GDM1 (cell line): ENCODE results near the gene FRMD7.
A peak's percentile ranks its signal among the peaks of the same experiment; 100 is the strongest.
"Not testable (repeated sequence)": the region's sequence is repeated elsewhere in the genome, so short reads cannot be mapped to it uniquely, and the experiment has no call there.

Experiments used
- DNase-seq: peaks from one replicate; lab custom pipeline; 2025; lab: John Stamatoyannopoulos, UW

Gene FRMD7

DNA sequence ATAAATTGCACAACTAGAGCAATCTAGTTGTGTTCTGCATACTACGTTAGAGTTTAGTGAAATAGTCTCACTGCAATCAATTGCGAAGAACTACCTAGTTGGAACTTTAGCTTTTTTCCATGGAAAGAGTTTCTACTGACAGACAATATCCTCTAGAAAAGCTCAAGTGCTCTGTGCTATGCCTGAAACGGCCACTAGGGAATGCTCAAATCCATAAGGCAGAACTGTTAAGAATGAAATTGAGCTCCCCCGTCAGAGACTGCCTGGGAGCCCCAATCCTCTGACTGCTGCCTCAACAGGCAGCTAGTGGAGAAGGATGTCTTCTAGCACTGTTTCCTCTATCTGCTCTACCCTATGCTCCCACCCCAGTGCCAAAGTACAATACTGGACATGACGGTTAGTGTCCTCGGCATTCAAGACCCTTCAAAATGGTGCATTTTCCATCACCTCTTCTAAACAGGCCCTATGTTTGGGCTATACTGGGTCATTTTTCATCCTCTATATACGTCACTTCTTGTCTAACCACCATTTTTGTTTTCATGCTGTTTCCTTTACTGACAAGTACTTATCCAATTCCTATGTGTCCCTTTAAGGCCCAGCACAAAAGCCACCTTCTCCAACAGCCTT, 35.3 kb downstream of the FRMD7 start:
- DNase-seq, result peak; percentile 42

DNA sequence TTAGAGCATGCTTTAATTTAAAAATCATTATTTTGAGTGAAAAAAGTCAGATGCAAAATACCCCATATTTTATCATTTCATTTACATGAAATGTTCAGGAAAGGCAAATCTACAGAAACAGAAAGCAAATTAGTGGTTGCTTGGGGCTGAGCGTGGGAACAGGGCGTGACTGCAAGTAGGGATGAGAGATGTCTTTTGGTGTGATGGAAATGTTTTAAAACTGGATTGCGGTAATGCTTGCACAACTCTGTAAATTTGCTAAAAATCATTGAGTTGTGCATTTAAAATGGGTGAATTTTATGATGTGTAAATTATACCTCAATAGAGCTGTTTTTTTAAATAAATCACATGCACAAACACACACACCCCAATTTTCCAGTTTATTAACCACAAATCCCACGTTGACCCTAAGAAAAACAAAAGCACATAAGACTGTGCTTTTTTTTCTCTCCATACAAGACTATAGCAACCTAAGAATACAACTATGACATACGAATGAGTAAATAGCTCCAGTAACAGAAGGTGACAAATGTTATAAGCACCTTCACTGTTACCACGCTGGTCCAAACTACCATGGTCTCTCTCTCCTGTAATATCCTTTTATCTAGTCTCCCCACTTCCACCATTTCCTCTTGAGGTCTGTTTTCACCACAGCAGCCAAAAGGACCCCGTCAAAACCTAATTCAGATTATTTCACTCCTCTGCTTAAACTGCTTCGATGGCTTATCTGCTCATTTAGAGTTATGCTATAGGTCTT, 37.2 kb downstream of the FRMD7 start:
- DNase-seq, result no peak

DNA sequence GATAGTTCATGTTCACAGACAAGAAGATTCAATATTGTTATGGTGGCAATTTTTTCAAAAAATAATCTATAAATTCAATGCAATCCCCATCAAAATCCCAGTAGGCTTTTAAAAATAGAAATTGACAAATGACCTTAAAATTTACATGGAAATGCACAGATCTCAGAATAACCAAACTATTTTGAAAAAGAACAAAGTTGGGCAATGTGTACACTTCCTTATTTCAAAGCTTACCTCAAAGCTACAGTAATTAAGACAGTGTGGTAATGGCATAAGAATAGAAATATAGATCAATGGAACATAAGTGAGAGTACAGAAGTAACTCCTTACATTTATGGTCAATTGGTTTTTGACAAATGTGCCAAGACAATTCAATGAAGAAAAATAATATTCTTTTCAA, 39.0 kb downstream of the FRMD7 start:
- no peak for DNase-seq

DNA sequence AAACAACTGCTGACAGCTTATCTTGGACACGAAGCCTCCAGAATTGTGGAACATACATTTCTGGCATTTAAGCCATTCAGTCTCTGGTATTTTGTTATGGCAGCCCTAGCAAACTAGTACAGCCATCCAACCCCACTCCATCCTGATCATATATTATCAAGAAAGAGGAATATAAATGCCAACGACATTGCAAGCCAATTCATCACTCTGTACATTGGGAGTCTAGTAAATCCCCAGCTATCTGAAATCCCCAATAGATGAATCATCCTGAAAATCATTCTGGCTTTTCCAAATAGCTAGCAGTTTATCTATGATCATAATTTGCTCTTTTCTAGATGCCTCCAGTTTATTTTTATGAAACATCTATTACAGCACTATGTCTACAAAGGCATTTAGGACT, 41.1 kb downstream of the FRMD7 start:
- no peak for DNase-seq

DNA sequence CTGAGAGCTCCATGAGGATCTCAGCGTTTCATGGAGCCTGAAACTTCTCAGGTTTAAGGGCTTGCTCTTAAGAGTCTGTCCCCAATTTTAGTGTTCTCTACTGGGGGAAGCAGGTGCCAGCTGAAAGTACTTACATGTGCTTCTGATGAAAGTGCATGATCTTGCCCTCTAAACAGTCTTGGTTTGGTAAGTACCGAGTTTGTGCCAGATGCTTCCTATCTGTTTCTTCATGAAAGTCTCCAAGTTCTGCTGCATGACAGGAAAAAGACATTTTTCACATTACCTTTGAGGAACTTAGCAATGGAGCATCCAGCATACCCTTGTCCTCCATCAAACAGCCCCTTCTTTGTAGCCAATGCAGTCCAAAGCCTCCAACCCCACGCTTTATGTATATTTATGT, 42.0 kb downstream of the FRMD7 start:
- no peak for DNase-seq

DNA sequence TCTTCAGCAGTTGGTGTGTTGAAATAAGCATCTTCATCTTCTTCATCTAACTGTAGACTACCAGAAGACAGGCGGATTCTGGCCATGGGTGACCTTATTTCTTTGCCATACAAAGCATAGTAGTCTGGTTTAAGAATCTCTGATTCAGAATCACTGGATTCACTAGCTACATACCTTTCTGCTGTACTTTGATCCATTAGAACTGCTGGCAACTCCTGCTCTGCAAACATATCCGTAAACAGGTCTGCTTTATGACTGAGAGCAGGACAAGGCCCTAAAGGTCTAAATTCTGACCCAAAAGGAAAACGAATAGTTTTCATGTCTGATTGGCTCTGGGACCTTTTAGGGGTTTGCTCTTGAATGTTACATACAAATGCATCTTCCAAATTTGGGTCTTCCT, 49.9 kb downstream of the FRMD7 start:
- no peak for DNase-seq

DNA sequence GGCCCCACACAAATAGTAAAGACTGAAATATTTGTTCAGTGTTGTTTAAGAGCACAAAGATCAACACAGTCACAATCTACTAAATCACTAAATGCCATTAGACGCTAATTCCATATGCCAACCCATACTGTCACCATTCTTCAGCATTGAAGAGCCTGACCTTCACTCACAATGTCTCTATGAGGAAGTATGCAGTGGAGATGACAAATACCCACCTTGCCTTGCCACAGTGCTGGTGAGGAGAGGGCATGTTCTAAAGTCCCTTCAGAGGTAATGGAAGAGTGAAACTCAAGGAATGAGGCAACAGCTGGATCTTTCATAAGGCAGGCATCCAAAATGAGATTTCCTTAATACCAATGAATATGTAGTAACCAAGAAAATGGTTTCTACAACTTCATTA, 50.4 kb downstream of the FRMD7 start:
- no peak for DNase-seq

DNA sequence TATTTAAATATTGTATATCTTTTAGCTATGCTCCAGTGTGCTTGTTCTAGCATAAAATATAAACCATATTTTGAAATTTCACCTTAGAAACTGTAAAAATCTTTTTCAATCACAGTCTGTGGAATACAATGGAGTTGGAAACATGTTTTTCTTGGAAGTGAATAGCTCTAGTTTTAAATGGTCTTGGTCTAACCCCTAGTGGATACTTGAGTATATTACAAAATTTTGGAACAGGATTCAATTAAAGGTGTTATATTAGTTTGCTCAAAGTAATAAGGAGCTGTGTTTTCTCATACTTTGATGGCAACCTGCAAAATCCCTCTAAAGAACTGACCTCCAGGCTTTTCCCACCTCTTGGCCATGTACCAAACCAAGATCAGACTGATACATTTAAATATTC, 56.6 kb downstream of the FRMD7 start:
- DNase-seq, result no peak

DNA sequence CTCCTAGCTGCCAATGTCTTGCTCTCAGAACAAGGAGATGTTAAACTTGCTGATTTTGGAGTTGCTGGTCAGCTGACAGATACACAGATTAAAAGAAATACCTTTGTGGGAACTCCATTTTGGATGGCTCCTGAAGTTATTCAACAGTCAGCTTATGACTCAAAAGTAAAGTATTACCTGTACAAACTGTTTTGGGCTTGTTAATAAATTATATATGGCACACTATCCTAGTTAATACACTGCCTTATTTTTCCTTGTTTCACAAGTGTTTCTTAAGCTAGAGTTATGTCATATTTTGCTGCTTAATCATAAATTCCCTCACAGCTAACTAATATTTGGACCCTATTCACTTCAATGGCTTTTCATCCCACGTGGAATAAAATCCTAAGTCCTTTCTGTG, 59.4 kb downstream of the FRMD7 start:
- DNase-seq, result no peak

DNA sequence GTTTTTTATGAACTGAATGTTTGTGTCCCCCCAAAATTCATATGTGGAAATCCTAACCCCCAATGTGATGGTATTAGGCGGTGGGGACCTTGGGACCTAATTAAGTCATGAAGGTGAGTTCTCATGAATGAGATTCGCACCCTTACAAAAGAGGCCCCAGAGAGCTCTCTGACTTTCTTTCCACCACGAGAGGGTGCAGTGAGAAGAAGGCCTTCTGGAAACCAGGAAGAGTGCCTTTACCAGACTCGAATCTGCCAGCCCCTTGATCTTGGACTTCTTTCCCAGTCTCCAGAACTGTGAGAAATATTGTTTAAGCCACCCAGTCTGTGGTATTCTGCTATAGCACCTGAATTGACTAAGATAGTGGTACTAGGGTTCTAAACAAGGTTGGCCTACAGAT, 64.0 kb downstream of the FRMD7 start:
- no peak for DNase-seq

DNA sequence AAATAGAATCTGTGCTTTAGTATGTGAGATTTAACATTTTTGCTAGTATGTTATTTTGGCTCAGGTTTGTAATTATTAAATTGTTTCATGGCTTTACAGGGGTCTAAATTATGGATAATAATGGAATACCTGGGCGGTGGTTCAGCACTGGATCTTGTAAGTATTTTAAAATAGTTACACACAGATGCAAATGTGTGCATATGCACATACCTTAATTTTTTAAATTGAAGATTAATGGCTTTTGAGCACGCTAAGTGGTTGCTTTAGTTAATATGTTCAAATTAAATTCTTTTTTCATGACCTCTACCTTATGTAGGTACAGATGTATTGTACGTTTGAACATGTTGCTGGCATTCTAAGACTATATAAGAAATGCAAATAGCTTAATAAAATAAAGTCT, 64.5 kb downstream of the FRMD7 start:
- DNase-seq, result no peak

DNA sequence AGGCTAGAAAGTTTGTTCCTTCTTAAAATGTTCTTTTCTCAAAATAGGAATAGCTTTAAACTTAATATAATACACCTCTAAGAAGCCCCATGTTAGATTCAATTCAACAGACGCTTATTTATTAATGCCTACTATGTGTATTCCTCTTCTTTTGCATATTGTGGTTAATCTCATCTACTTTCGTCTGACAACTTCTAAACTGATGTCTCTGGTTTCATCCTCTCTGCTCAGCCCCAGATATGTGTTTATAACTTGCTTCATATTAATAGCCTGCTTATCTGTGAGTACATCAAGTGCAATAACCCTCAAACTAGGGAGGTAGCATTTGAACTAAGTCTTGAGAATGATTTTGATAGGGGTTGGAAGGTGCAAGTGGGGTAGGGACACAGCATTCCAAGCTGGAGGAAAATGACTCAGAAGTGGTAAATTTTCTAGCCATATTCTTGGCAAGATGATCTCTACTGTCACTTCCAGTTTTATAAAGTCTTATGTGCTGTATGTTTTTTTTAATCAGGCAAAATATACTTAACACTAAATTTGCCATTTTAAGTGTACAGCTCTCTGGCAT, 67.8 kb downstream of the FRMD7 start:
- no peak for DNase-seq

DNA sequence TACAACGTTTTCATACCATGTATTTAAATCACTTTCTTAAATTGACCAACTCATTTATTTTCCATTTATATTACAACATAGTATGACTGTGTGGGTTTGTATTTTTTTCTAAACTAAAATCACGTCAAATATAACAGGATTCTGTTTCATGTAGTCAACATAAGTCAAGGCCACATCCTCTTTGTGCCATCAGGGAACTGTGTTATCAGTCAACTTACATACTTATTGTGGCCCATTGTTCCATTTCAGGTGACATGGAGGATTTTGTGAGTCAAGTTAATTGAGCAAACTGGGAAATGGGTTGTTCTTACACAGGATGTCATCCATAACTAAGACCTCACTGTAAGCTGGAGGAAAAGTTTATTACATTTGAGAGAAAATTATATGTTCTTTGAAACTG, 68.8 kb downstream of the FRMD7 start:
- no peak for DNase-seq

DNA sequence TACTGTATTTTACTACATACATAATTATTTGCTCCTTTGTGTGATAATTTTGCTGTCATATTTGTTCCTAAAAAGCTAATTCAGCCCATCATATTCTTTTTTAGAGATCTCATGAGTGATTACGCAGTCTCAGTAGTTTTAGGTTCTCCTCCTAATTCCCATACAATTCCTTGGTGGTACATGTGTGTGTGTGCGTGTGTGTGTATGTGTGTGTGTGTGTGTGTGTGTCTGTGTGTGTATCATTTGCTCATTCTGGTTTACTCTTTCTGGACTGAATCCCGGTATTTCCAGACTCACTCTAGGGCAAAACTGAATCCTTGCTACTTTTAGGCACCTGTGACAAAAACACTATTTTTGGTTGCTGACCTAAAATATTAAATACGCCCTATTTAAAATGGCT, 69.8 kb downstream of the FRMD7 start:
- DNase-seq, result no peak

DNA sequence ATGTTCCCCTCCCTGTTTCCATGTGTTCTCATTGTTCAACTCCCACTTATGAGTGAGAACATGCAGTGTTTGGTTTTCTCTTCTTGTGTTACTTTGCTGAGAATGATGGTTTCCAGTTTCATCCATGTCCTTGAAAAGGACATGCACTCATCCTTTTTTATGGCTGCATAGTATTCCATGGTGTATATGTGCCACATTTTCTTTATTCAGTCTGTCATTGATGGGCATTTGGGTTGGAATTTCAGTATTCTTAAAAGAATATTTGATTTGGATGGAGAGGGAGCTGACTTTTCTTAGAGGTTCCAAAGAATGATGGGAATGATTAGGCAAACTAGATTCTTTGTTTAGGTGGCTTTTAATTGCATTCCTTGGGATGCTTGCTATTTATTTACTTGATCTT, 76.0 kb downstream of the FRMD7 start:
- DNase-seq, result not testable (repeated sequence)

DNA sequence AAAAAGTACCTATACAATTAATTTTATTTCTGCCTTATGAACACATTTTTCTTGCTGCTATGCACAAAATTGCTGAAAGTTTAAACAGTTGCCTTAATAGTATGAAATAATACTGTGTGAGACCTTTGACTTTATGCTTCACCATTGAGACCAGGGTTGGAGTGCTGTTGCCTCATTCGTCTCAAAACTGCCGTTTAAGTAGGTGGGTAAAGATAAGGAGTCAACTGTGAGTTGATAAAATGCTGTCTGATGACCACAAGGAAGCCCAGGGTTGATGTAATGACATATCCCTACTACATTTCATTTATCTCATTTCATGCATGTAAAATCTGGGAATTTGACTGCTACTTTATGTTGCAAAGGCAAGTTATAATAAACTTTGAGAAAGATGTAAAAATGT, 81.3 kb downstream of the FRMD7 start:
- no peak for DNase-seq

DNA sequence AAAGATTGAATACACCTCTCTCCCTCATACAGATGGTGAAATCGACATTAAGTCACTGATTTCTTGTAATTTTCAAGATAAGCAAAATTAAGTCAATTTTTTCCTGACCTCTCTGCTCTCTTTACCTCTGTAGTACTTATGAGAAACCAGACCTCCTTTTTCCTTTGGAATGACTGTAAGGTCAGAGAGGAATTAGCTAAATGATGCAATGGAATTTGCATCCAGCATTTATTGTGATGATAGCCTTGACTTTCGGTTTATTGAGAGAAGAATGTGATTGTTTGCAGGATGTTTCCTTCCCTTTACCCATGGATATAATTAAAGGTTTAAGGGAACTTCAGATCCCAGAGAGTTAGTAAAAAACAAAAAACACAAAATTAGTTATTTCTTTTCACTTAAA, 82.4 kb downstream of the FRMD7 start:
- DNase-seq, result no peak

DNA sequence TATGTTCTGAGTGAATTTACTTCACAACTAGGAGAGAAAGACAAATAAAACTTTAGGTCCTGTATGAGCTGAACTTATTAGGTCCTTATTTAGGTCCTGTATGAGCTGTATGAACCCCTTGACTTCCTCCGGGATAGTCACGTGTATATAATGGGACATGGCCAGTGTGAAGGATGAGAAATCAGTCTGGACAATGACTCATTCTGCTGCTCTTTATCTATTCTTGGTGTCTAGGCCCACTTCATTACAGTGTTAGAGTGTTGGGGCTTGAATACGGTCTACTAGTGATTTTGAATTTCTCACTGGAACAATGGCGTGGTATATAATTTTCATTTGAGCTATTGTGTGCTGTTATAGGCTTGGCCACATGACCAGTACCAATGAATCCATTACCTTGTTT, 82.9 kb downstream of the FRMD7 start:
- DNase-seq, result no peak

DNA sequence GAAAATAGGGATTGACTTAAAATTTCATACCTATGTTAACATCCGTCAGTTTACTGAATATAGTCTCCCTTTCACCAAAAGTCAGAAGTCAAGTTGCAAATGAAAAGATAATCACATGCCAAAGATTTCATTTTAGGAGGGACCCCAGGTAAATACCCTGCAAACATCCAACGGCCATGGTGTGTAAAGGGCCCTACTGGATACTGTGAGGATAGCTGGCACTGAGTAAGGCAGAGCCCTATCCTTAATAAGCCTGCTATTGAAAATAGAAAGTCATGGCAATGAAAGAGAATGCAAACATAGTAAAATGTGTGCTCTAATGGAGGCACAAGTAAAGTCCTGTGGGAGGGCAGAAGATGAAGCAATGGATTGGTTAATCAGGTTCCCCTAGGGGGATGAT, 83.8 kb downstream of the FRMD7 start:
- no peak for DNase-seq

DNA sequence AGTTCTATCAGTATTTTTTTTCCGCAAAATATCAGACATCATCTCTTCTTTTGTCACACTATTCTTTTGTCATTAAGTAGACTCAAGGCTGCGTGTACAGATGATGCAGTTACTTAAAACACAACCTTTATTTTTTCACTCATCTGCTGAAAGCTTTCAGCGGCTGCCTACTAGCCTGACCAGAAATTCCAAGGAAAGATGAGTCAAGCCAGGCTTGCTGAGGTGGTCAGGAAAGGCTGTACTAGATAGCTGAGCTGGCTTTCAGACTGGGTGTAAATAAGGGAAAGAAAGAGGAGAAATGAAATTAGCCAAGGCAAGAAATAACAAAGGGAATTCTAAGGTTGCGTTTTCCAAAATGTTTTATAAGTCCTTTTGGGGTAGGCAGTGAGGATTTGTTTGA, 86.8 kb downstream of the FRMD7 start:
- DNase-seq, result no peak

DNA sequence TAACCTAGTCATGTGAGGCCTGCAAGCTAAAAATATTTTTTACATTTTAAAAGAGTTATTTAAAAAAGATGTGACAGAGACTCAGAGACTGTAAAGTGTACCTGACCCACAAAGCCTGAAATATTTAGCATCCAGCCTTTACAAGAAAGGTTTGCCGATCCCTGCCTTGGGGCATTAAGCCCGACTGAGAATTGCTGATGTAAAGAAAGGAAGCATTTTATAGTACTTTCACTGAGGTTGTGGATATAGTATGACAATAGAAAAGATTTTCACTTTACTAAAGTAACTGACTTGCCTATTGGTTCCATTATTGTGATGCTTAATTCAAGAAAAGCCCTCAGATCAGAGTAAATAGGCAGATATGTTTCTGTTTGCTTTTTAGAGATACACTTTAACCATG, 87.8 kb downstream of the FRMD7 start:
- DNase-seq, result no peak

DNA sequence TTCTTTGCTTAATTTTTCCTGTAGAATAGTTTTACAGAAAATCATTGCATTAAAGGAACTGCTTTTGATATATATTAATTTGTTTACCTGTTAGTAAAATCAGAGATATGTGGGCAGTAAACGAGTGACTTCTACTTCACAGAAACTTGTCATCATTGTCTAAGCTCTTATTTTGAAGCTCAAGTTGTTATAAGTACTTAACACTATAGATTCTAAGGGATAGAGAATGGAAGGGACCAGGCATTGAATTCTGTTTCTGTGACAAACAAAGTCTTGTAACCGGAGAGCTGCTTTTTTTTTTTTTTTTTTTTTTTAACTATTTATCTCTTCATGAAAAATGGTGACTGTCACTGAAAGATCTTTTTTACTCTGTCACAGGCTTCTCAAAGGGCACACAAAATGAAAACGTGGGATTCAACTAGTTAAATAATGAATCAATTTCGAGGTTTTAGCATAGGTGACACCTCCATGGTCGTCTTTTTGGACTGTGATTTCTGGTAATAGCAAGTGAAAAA, 90.3 kb downstream of the FRMD7 start:
- DNase-seq, result no peak

DNA sequence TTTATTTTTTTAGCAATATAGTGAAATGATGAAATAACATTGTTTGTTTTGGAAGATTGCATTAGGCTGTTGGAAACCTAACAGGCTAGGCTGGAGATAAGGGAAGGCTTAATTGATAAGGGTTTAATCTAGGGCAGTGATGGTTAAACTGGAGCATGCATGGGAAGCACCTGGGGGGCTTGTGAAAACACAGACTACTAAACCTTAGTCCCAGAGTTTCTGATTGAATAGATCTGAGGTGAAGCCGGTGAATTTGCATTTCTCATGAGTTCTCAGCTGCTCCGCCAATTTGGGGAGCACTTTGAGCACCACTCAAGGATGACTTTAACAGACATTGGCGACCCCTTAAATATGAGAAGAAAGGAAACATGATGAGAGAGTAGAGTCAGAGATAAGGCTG, 93.2 kb downstream of the FRMD7 start:
- DNase-seq, result no peak

DNA sequence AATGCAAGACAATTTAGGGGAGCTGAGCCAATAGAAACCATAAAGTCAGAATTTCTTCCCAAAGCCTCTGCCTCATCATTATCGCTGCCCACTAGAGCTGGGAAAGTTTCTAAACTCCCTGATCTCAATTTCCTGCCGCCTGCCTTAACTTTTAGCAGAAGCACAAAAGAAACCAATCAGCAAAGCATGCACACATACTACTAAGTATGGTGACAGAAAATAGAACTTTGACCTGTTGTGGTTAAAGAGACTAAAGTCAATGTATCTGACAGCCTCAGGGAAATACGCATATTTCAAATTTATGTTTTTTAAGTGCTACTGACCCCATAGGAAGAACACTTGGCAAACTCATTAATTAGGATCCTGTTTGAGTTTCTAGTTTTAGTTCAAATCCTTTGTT, 94.7 kb downstream of the FRMD7 start:
- no peak for DNase-seq
